IMR-90 (cell line): ENCODE results near the gene SLC35F6. TPM values are rescaled to one million over a fixed set of nuclear protein-coding genes. Genes with fewer than 3 reads are reported as not detected.

Experiments used
- ATAC-seq: fragments of 200-7000 bp; cut with Tn5 transposase; 2 replicates; pipeline ENCODE4 v1.9.1; 2020; ENCODE audit warnings: low read depth, mild to moderate bottlenecking, moderate library complexity
- BruUV-seq: library from RNA; stranded (reverse); fragments of 400-500 nt; replicated peaks from 2 replicates; lab custom pipeline; 2021; lab: Mats Ljungman, UMichigan
- CTCF ChIA-PET: fragments of 300-600 bp; formaldehyde crosslinking; extraction: SDS; loops from one replicate; lab custom pipeline; 2021; ENCODE audit warnings: antibody characterized with exemption; lab: Yijun Ruan, JAX
- POLR2A ChIA-PET: fragments of 300-600 bp; sonication (Branson Sonifier 250); formaldehyde crosslinking; loops from one replicate; lab custom pipeline; 2022; ENCODE audit warnings: antibody characterized with exemption; ENCODE audit not compliant: unreplicated experiment; lab: Charles Lee
- DNase-seq: peaks from one replicate; pipeline ENCODE4 v3.0.0; 2013
- H2AFZ ChIP-seq: replicated peaks from 2 replicates; pipeline ENCODE3; 2013; ENCODE audit warnings: low read length, mild to moderate bottlenecking; ENCODE audit not compliant: poor library complexity
- H2AK5ac ChIP-seq: 2 replicates; pipeline ENCODE4 v1.6.1; 2013; ENCODE audit warnings: low read depth, low read length, inconsistent platforms
- H2AK9ac ChIP-seq: replicated peaks from 2 replicates; pipeline ENCODE3; 2013; ENCODE audit warnings: mild to moderate bottlenecking, low read depth, low read length, moderate library complexity; ENCODE audit not compliant: poor library complexity
- H2BK120ac ChIP-seq: 2 replicates; pipeline ENCODE4 v1.6.1; 2013; ENCODE audit warnings: low read depth, low read length, inconsistent platforms
- H2BK15ac ChIP-seq: 3 replicates; pipeline ENCODE4 v1.6.1; 2013; ENCODE audit warnings: low read depth, low read length, inconsistent platforms
- H2BK20ac ChIP-seq: 2 replicates; pipeline ENCODE4 v1.6.1; 2013; ENCODE audit warnings: low read depth, mild to moderate bottlenecking, inconsistent platforms, low read length, moderate library complexity
- H2BK5ac ChIP-seq: 2 replicates; pipeline ENCODE4 v1.6.1; 2013; ENCODE audit warnings: mild to moderate bottlenecking, low read depth, low read length, inconsistent platforms; ENCODE audit not compliant: poor library complexity, severe bottlenecking
- H3K14ac ChIP-seq: replicated peaks from 2 replicates; pipeline ENCODE4 v1.6.1; 2013; ENCODE audit warnings: low read depth, low read length, inconsistent platforms
- H3K18ac ChIP-seq: 2 replicates; pipeline ENCODE4 v1.6.1; 2013; ENCODE audit warnings: low read depth, low read length, control low read depth
- H3K23ac ChIP-seq: 2 replicates; pipeline ENCODE4 v1.6.1; 2013; ENCODE audit warnings: low read depth, low read length, inconsistent platforms
- H3K27ac ChIP-seq: 2 replicates; pipeline ENCODE4 v1.5.1; 2013; ENCODE audit warnings: mild to moderate bottlenecking, control low read depth, low read length; ENCODE audit not compliant: insufficient read depth
- H3K27me3 ChIP-seq: 2 replicates; pipeline ENCODE4 v1.6.1; 2013; ENCODE audit warnings: low read length; ENCODE audit not compliant: control insufficient read depth, insufficient read depth
- H3K36me3 ChIP-seq: 2 replicates; pipeline ENCODE4 v1.6.1; 2013; ENCODE audit warnings: low read length, mixed read lengths; ENCODE audit not compliant: control insufficient read depth, insufficient read depth
- H3K4ac ChIP-seq: 2 replicates; pipeline ENCODE4 v1.6.1; 2013; ENCODE audit warnings: low read depth, low read length, inconsistent platforms
- H3K4me1 ChIP-seq: 2 replicates; pipeline ENCODE4 v1.6.1; 2013; ENCODE audit warnings: low read length, mixed read lengths; ENCODE audit not compliant: control insufficient read depth, insufficient read depth
- H3K4me2 ChIP-seq: 2 replicates; pipeline ENCODE4 v1.6.1; 2013; ENCODE audit warnings: low read depth, mild to moderate bottlenecking, control low read depth, low read length, moderate library complexity
- H3K4me3 ChIP-seq: 2 replicates; pipeline ENCODE4 v1.5.1; 2013; ENCODE audit warnings: low read depth, mild to moderate bottlenecking, control low read depth, low read length, moderate library complexity; ENCODE audit not compliant: insufficient read depth
- H3K56ac ChIP-seq: 2 replicates; pipeline ENCODE4 v1.6.1; 2013; ENCODE audit warnings: low read length, inconsistent platforms; ENCODE audit not compliant: insufficient read depth; ENCODE audit errors: extremely low read depth
- H3K79me1 ChIP-seq, 2 experiments: 2 replicates each; pipeline ENCODE4 v1.6.1; 2013; ENCODE audit warnings: low read length in 2 of 2, inconsistent platforms in 1 of 2, low read depth in 1 of 2
- H3K9ac ChIP-seq: 2 replicates; pipeline ENCODE4 v1.6.1; 2013; ENCODE audit warnings: low read depth, low read length, control low read depth
- H3K9me1 ChIP-seq: 2 replicates; pipeline ENCODE4 v1.6.1; 2013; ENCODE audit warnings: low read length, inconsistent platforms; ENCODE audit not compliant: insufficient read depth
- H3K9me3 ChIP-seq: 2 replicates; pipeline ENCODE4 v1.6.1; 2013; ENCODE audit warnings: low read length; ENCODE audit not compliant: control insufficient read depth, insufficient read depth
- H4K20me1 ChIP-seq: 2 replicates; pipeline ENCODE4 v1.6.1; 2013; ENCODE audit warnings: low read length, inconsistent platforms; ENCODE audit not compliant: insufficient read depth
- H4K5ac ChIP-seq: 2 replicates; pipeline ENCODE4 v1.6.1; 2013; ENCODE audit warnings: mild to moderate bottlenecking, low read depth, low read length, control low read depth
- H4K8ac ChIP-seq, 2 experiments: 2 replicates each; pipeline ENCODE4 v1.6.1; 2013; ENCODE audit warnings: low read depth in 2 of 2, low read length in 2 of 2, control low read depth in 1 of 2, inconsistent platforms in 1 of 2
- H4K91ac ChIP-seq: 2 replicates; pipeline ENCODE4 v1.6.1; 2013; ENCODE audit warnings: low read depth, low read length, inconsistent platforms; ENCODE audit not compliant: insufficient read depth
- BHLHE40 ChIP-seq: fragments of 150-350 bp; IDR thresholded peaks from 2 replicates; pipeline ENCODE4 v1.6.1; 2016; ENCODE audit warnings: mild to moderate bottlenecking, low read depth, low read length
- CHD1 ChIP-seq: IDR thresholded peaks from 2 replicates; pipeline ENCODE4 v1.6.1; 2012; ENCODE audit warnings: low read depth, low read length, improper control_type of control experiment
- MAZ ChIP-seq: IDR thresholded peaks from 2 replicates; pipeline ENCODE4 v1.6.1; 2012; ENCODE audit warnings: low read depth, mild to moderate bottlenecking, low read length, improper control_type of control experiment, moderate library complexity, borderline replicate concordance
- POLR2A ChIP-seq: IDR thresholded peaks from 2 replicates; pipeline ENCODE4 v1.6.1; 2012; ENCODE audit warnings: mild to moderate bottlenecking, low read depth, low read length
- RAD21 ChIP-seq: IDR thresholded peaks from 2 replicates; pipeline ENCODE4 v1.6.1; 2012; ENCODE audit warnings: low read length, improper control_type of control experiment
- WGBS, 2 experiments: methylation state at CpG; one replicate each; pipeline versions ENCODE4 v1.1.5 to v1.1.7; 2013; ENCODE audit warnings: missing lambda C conversion rate in 2 of 2; ENCODE audit not compliant: insufficient read length in 1 of 2; ENCODE audit errors: extremely low coverage in 2 of 2; 5-methylcytosine and 5-hydroxymethylcytosine counted together
- dilution Hi-C: fragments of 300-500 bp; cut with HindIII; formaldehyde crosslinking; loops from one replicate; pipeline ENCODE4 v1.14.3; 2018; ENCODE audit warnings: low sequenced_read_pairs; ENCODE audit not compliant: unreplicated experiment
- in situ Hi-C: fragments of 300-500 bp; cut with MboI; formaldehyde crosslinking; loops from 3 replicates; pipeline ENCODE4 v1.14.3; 2019; ENCODE audit warnings: low sequenced_read_pairs, inconsistent platforms, mixed read lengths
- intact Hi-C: fragments of 100-400 bp; cut with micrococcal nuclease; formaldehyde crosslinking; loops from 2 replicates; pipeline ENCODE4 v1.10.0; 2022
- polyA plus RNA-seq, 3 experiments: library from polyadenylated mRNA; depleted of rRNA; stranded (reverse); fragments of >200 nt; gene quantifications; 2 replicates each; pipeline ENCODE4 v1.2.3, GENCODE V29; 2012; ENCODE audit warnings: low replicate concordance in 1 of 3
- total RNA-seq: library from RNA; depleted of rRNA; stranded (reverse); fragments of >200 nt; gene quantifications from 2 replicates; pipeline ENCODE4 v1.2.3, GENCODE V29; 2012

The SLC35F6 gene
- total and polyA plus RNA-seq, 2 of the 4 experiments (the other 2 are of a cell fraction), result 19.1 to 30.6 TPM

DNA sequence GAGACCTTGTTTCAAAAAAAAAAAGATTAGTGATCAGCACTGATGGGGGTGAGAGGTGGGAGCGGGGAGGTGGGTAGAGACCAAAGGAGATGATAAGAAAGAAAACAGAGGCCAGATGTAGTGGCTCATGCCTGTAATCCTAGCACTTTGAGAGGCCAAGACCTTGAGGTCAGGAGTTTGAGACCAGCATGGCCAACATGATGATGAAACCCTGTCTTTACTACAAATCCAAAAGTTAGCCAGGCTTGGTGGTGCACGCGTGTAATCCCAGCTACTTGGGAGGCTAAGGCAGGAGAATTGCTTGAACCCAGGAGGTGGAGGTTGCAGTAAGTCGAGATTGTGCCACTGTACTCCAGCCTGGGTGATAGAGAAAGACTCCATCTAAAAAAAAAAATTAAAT lies 9.5 kb upstream of the SLC35F6 start:
- H2BK5ac ChIP-seq, result no peak overlapping the region
- H3K9me1 ChIP-seq, result peaks cover 10% of the 10 kb centered on the region
- no peaks in the 10 kb centered on the region for H4K20me1 ChIP-seq
- H3K14ac ChIP-seq, result no peak overlapping the region
- peak overlapping the region; percentile 25; the same call in 1 of the 2 replicates for H2BK120ac ChIP-seq
- H3K56ac ChIP-seq, result no peak overlapping the region
- WGBS, 2 experiments, result 100% methylated on average over 1 of the region's 4 CpGs; no CpG with 5 or more reads in 1 of the 2 experiments
- H2BK15ac ChIP-seq, result no peak overlapping the region
- ChIA-PET POLR2A (no interaction called here), CTCF (interaction anchor here (0.7 kb wide), 1 partner anchor 20 kb away, joined by 3 read pairs; no protein-coding TSS in a partner anchor)
- H3K4me2 ChIP-seq, result no peak overlapping the region
- no peak overlapping the region for H3K27ac ChIP-seq
- no peaks in the 10 kb centered on the region for H3K27me3 ChIP-seq
- no peak overlapping the region for H2AFZ ChIP-seq
- dilution Hi-C loops, result no loop called here
- peaks cover 17% of the 10 kb centered on the region for H3K4me1 ChIP-seq
- no peak overlapping the region for H3K4ac ChIP-seq
- no TSS peak for BruUV-seq
- H3K79me1 ChIP-seq, result peaks cover 0 to 19% of the 10 kb centered on the region in 2 experiments; a peak in 2 of 4 replicates
- intact Hi-C loops, result no loop called here
- no peak overlapping the region for H3K4me3 ChIP-seq
- no peak overlapping the region for H2AK9ac ChIP-seq
- peaks cover 3% of the 10 kb centered on the region for H3K9me3 ChIP-seq
- no peak overlapping the region for H3K23ac ChIP-seq
- DNase-seq, result no peak
- H2BK20ac ChIP-seq, result peak overlapping the region; percentile 48; the same call in 1 of the 2 replicates
- no peak for TF ChIP-seq MAZ
- TF ChIP-seq POLR2A, result no peak
- TF ChIP-seq RAD21, result no peak
- no peak for TF ChIP-seq BHLHE40
- no peak for TF ChIP-seq CHD1
- no peak overlapping the region for H3K9ac ChIP-seq
- no peak overlapping the region for H3K18ac ChIP-seq
- in situ Hi-C loops, result no loop called here
- no peak overlapping the region for H4K8ac ChIP-seq
- no peak for ATAC-seq
- H4K5ac ChIP-seq, result no peak overlapping the region
- H3K36me3 ChIP-seq, result no peaks in the 10 kb centered on the region
- no peak overlapping the region for H4K91ac ChIP-seq
- H2AK5ac ChIP-seq, result no peak overlapping the region
